Measurements from ENCODE around the gene MXI1. TPM values are rescaled to one million over a fixed set of nuclear protein-coding genes. Genes with fewer than 3 reads are reported as not detected.
"Not testable (repeated sequence)": the region's sequence is repeated elsewhere in the genome, so short reads cannot be mapped to it uniquely, and the experiment has no call there.

The MXI1 gene
- total RNA-seq, 2 experiments from 2014 or later, result 11.7 to 22.3 TPM

DNA sequence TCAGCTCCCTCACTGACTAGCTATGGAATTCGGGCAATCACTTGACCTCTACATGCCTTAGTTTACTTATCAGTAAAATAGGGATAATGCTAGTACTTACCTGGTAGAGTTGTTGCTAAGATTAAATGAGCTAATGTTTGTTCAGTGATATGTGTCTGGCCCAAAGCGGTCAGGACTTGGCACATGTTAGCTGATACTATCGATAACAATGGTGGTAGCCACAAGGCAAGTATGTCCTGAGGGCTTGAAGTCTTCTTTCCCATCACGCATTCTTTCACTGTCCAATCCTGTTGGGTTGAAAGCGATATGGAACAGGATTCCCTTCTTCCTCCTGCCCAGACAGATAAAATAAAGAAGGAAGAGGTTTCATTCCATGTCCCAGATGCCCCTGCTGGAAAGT is 25.5 kb upstream of the MXI1 start:
- H2AFZ ChIP-seq (ENCODE audit: low read length), result no peak overlapping the region
- no peak for DNase-seq (ENCODE audit: low spot score)
- intact Hi-C loops (cut with micrococcal nuclease; ENCODE audit: unreplicated experiment), result no loop called here
- no peak overlapping the region for H3K4me3 ChIP-seq (ENCODE audit: low read depth, low read length, poor library complexity, severe bottlenecking)
- no TSS peak for BruUV-seq (replicated peaks)
- H3K36me3 ChIP-seq (ENCODE audit: insufficient read depth, low read length), result no peaks in the 10 kb centered on the region
- TF ChIP-seq EZH2phosphoT487 (IDR thresholded peaks at IDR 0.05; ENCODE audit: borderline replicate concordance, low read depth, low read length) (no peak), CTCF (conservative IDR thresholded peaks at IDR 0.05; ENCODE audit: low read length) (no peak)
- H3K79me2 ChIP-seq (ENCODE audit: insufficient read depth, low read depth, low read length), result no peaks in the 10 kb centered on the region
- H3K9me2 ChIP-seq (ENCODE audit: insufficient read depth, low read length), result no peaks in the 10 kb centered on the region
- ChIA-PET POLR2A (interaction anchor here (0.6 kb wide), 1 partner anchor 69 kb away, joined by 3 read pairs; no protein-coding TSS in a partner anchor), CTCF (ENCODE audit: unreplicated experiment) (no interaction called here)
- H3K4me1 ChIP-seq (ENCODE audit: insufficient read depth, low read length, poor library complexity, severe bottlenecking), result no peaks in the 10 kb centered on the region
- H4K20me1 ChIP-seq (ENCODE audit: insufficient read depth, low read length), result no peaks in the 10 kb centered on the region
- H3K4me2 ChIP-seq (ENCODE audit: low read length), result no peak overlapping the region
- H3K27ac ChIP-seq (ENCODE audit: low read depth, low read length, poor library complexity, severe bottlenecking), result no peak overlapping the region
- H3K9me3 ChIP-seq (ENCODE audit: low read length), result no peaks in the 10 kb centered on the region

DNA sequence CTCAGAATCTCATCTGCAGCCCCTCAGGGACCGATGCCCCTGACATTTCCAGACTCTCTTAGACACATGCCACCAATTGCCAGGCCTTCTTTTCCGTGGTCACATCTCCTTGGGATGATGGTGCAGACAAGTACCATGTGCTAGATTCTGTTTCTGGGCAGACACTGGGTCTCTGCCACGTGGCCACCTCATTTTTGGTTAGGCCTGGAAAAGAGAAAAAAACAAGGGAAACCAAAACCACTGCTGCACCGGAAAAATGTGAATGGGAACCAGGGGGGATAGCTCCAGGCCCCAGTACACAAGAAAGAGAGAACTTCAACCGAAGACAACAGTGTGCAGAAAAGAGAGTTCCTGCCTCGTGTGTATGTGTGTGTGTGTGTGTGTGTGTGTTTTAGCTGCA is 23.0 kb upstream of the MXI1 start:
- CTCF ChIA-PET (ENCODE audit: unreplicated experiment), result no interaction called here
- intact Hi-C loops (cut with micrococcal nuclease; ENCODE audit: unreplicated experiment), result no loop called here
- no TSS peak for BruUV-seq (replicated peaks)
- DNase-seq (ENCODE audit: low spot score), result no peak
- Histone ChIP-seq H3K4me2 (ENCODE audit: low read length) (no peak overlapping the region), H3K36me3 (ENCODE audit: insufficient read depth, low read length) (no peaks in the 10 kb centered on the region), H4K20me1 (ENCODE audit: insufficient read depth, low read length) (no peaks in the 10 kb centered on the region), H3K4me3 (ENCODE audit: low read depth, low read length, poor library complexity, severe bottlenecking) (no peak overlapping the region), H3K9me3 (ENCODE audit: low read length) (no peaks in the 10 kb centered on the region), H3K79me2 (ENCODE audit: insufficient read depth, low read depth, low read length) (no peaks in the 10 kb centered on the region), H2AFZ (ENCODE audit: low read length) (no peak overlapping the region), H3K27ac (ENCODE audit: low read depth, low read length, poor library complexity, severe bottlenecking) (no peak overlapping the region), H3K9me2 (ENCODE audit: insufficient read depth, low read length) (no peaks in the 10 kb centered on the region), H3K4me1 (ENCODE audit: insufficient read depth, low read length, poor library complexity, severe bottlenecking) (no peaks in the 10 kb centered on the region)
- TF ChIP-seq CTCF (conservative IDR thresholded peaks at IDR 0.05; ENCODE audit: low read length), result no peak
- no peak for TF ChIP-seq EZH2phosphoT487 (IDR thresholded peaks at IDR 0.05; ENCODE audit: borderline replicate concordance, low read depth, low read length)
- POLR2A ChIA-PET, result interaction anchor here (0.7 kb wide), 1 partner anchor 25 kb away, joined by 3 read pairs; no protein-coding TSS in a partner anchor

DNA sequence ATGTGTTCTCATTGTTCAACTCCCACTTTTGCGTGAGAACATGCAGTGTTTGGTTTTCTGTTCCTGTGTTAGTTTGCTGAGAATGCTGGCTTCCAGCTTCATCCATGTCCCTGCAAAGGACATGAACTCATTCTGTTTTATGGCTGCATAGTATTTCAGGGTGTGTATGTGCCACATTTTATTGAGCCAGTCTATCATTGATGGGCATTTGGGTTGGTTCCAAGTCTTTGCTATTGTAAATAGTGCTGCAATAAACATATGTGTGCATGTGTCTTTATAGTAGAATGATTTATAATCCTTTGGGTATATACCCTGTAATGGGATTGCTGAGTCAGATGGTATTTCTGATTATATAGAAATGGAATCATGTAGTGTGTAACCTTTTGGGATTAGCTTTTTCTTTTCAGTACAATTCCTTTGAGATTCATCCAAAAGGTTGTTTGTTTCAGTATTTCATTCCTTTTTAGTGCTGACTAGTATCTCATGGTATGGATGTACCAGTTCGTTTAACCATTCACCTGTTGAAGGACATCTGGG is 21.7 kb upstream of the MXI1 start:
- H3K79me2 ChIP-seq (ENCODE audit: insufficient read depth, low read depth, low read length); intact Hi-C loops (cut with micrococcal nuclease; ENCODE audit: unreplicated experiment); H3K9me2 ChIP-seq (ENCODE audit: insufficient read depth, low read length); H3K27ac ChIP-seq (ENCODE audit: low read depth, low read length, poor library complexity, severe bottlenecking); CTCF ChIA-PET (ENCODE audit: unreplicated experiment); DNase-seq (ENCODE audit: low spot score); H2AFZ ChIP-seq (ENCODE audit: low read length); BruUV-seq (replicated peaks); H3K4me1 ChIP-seq (ENCODE audit: insufficient read depth, low read length, poor library complexity, severe bottlenecking); H4K20me1 ChIP-seq (ENCODE audit: insufficient read depth, low read length); POLR2A ChIA-PET; H3K9me3 ChIP-seq (ENCODE audit: low read length); H3K4me2 ChIP-seq (ENCODE audit: low read length); H3K4me3 ChIP-seq (ENCODE audit: low read depth, low read length, poor library complexity, severe bottlenecking); H3K36me3 ChIP-seq (ENCODE audit: insufficient read depth, low read length): not testable (repeated sequence)

All from OCI-LY7 (cell line).